Gastroesophageal sphincter (tissue), 4 donors: ENCODE data around the gene SPAG16. TPM values are rescaled to one million over a fixed set of nuclear protein-coding genes. Genes with fewer than 3 reads are reported as not detected.

Source experiments
- ATAC-seq: fragments of 150-250 bp; one replicate; pipeline ENCODE4 v1.9.1; 2016; ENCODE audit warnings: mild to moderate bottlenecking, moderate library complexity
- H3K27ac ChIP-seq, 4 donors: fragments of 200-600 bp; sonication (generic) in 3 of 4; 1 replicate in 3 of 4; 2 replicates in 1 of 4; pipeline ENCODE4 v1.5.1; 2016 to 2019
- H3K27me3 ChIP-seq: fragments of 200-600 bp; sonication (generic); one replicate; pipeline ENCODE4 v1.5.1; 2019
- H3K36me3 ChIP-seq, 2 donors: fragments of 200-600 bp; sonication (generic); one replicate each; pipeline ENCODE4 v1.5.1; 2019; ENCODE audit warnings: control low read depth in 1 of 2
- H3K4me1 ChIP-seq, 3 donors: fragments of 200-600 bp; sonication (generic); 1 replicate in 2 of 3; 2 replicates in 1 of 3; pipeline ENCODE4 v1.5.1; 2016 to 2019; ENCODE audit warnings: control low read depth in 2 of 3
- H3K4me3 ChIP-seq, 2 donors: fragments of 200-600 bp; sonication (generic); one replicate each; pipeline ENCODE4 v1.5.1; 2019; ENCODE audit warnings: mild to moderate bottlenecking in 1 of 2, moderate library complexity in 1 of 2
- H3K9me3 ChIP-seq, 3 donors: fragments of 200-600 bp; sonication (generic); one replicate each; pipeline ENCODE4 v1.5.1; 2017 to 2019; ENCODE audit warnings: control low read depth in 2 of 3
- CTCF ChIP-seq, 4 experiments: fragments of 200-600 bp in 2 of 4; fragments of 450-650 bp in 2 of 4; sonication (generic) in 1 of 4; IDR thresholded peaks; one replicate each; pipeline ENCODE4 v1.5.1; 2017 to 2019; ENCODE audit warnings: antibody characterized with exemption in 4 of 4, mild to moderate bottlenecking in 2 of 4, moderate library complexity in 2 of 4
- EP300 ChIP-seq: sonication (generic); formaldehyde crosslinking; IDR thresholded peaks from one replicate; pipeline ENCODE4 v1.6.1; 2017; ENCODE audit warnings: antibody characterized with exemption, mild to moderate bottlenecking
- POLR2A ChIP-seq, 2 donors: fragments of 450-650 bp; IDR thresholded peaks; one replicate each; pipeline ENCODE4 v1.6.1; 2017; ENCODE audit warnings: antibody characterized with exemption in 2 of 2, mild to moderate bottlenecking in 2 of 2, moderate library complexity in 1 of 2
- POLR2AphosphoS5 ChIP-seq: sonication (generic); formaldehyde crosslinking; IDR thresholded peaks from one replicate; pipeline ENCODE4 v1.6.1; 2017; ENCODE audit warnings: antibody characterized with exemption
- WGBS, 2 donors: methylation state at CpG; one replicate each; pipeline ENCODE4 v1.1.5; 2018; ENCODE audit warnings: low coverage in 1 of 2; 5-methylcytosine and 5-hydroxymethylcytosine counted together
- total RNA-seq, 4 donors: library from RNA; depleted of rRNA; stranded (reverse); fragments of >200 nt; gene quantifications; one replicate each; pipeline ENCODE4 v1.1.0, GENCODE V29; 2016

SPAG16 gene
- total RNA-seq, 4 donors from 2014 or later, result 28.9 to 39.8 (median 36.7) TPM

GRCh38 chr2:214220251-214220650 lies 936.0 kb downstream of the SPAG16 start:
- Histone ChIP-seq H3K4me3 (no peak overlapping the region), H3K27ac (no peak overlapping the region), H3K4me1 (no peaks in the 10 kb centered on the region), H3K9me3 (no peaks in the 10 kb centered on the region), H3K27me3 (no peaks in the 10 kb centered on the region), H3K36me3 (no peaks in the 10 kb centered on the region)
- TF ChIP-seq POLR2A (IDR thresholded peaks at IDR 0.05) (no peak), POLR2AphosphoS5 (no peak), CTCF (IDR thresholded peaks at IDR 0.05) (no peak), EP300 (no peak)
- 61 to 62% methylated on average over 3 of the region's 3 CpGs for WGBS, 2 donors
- no peak for ATAC-seq

GRCh38 chr2:214226061-214226460 lies 941.8 kb downstream of the SPAG16 start:
- TF ChIP-seq EP300 (no peak), POLR2A (IDR thresholded peaks at IDR 0.05) (no peak), POLR2AphosphoS5 (no peak), CTCF (IDR thresholded peaks at IDR 0.05) (no peak)
- Histone ChIP-seq H3K36me3 (no peaks in the 10 kb centered on the region), H3K4me3 (no peak overlapping the region), H3K27me3 (no peaks in the 10 kb centered on the region), H3K27ac (no peak overlapping the region), H3K9me3 (no peaks in the 10 kb centered on the region), H3K4me1 (no peaks in the 10 kb centered on the region)
- 63 to 86% methylated on average over 1 to 2 of the region's 2 CpGs for WGBS, 2 donors
- no peak for ATAC-seq

- WGBS, 2 donors, result 48 to 73% methylated on average over 2 of the region's 2 CpGs
- TF ChIP-seq CTCF (IDR thresholded peaks at IDR 0.05) (no peak), POLR2AphosphoS5 (no peak), EP300 (no peak), POLR2A (IDR thresholded peaks at IDR 0.05) (no peak)
- H3K9me3 ChIP-seq, result no peaks in the 10 kb centered on the region
- no peak overlapping the region for H3K4me3 ChIP-seq
- H3K27me3 ChIP-seq, result no peaks in the 10 kb centered on the region
- no peaks in the 10 kb centered on the region for H3K4me1 ChIP-seq
- no peak overlapping the region for H3K27ac ChIP-seq
- ATAC-seq, result no peak
- H3K36me3 ChIP-seq, result no peaks in the 10 kb centered on the region
Measured at GRCh38 chr2:214232271-214232670, 948.0 kb downstream of the SPAG16 start.

- no peaks in the 10 kb centered on the region for H3K4me1 ChIP-seq
- H3K4me3 ChIP-seq, result no peak overlapping the region
- no peak for TF ChIP-seq POLR2AphosphoS5
- TF ChIP-seq POLR2A (IDR thresholded peaks at IDR 0.05), result no peak
- TF ChIP-seq CTCF (IDR thresholded peaks at IDR 0.05), result no peak
- TF ChIP-seq EP300, result no peak
- H3K27me3 ChIP-seq, result no peaks in the 10 kb centered on the region
- H3K27ac ChIP-seq, result no peak overlapping the region
- H3K36me3 ChIP-seq, result no peaks in the 10 kb centered on the region
- no peak for ATAC-seq
- H3K9me3 ChIP-seq, result no peaks in the 10 kb centered on the region
Measured at GRCh38 chr2:214233164-214233563, 948.9 kb downstream of the SPAG16 start.

GRCh38 chr2:214242797-214243196 lies 958.5 kb downstream of the SPAG16 start:
- no peak for TF ChIP-seq EP300
- no peak for TF ChIP-seq POLR2A (IDR thresholded peaks at IDR 0.05)
- TF ChIP-seq CTCF (IDR thresholded peaks at IDR 0.05), result no peak
- TF ChIP-seq POLR2AphosphoS5, result no peak
- ATAC-seq, result no peak
- H3K27ac ChIP-seq, result no peak overlapping the region
- no peaks in the 10 kb centered on the region for H3K9me3 ChIP-seq
- no peaks in the 10 kb centered on the region for H3K27me3 ChIP-seq
- no peaks in the 10 kb centered on the region for H3K4me1 ChIP-seq
- WGBS, 2 donors, result 80 to 83% methylated on average over 1 of the region's 1 CpG
- H3K4me3 ChIP-seq, result no peak overlapping the region
- no peaks in the 10 kb centered on the region for H3K36me3 ChIP-seq
